Gastrocnemius medialis (tissue), 4 donors: ENCODE results near the gene RAB40C. TPM values are rescaled to one million over a fixed set of nuclear protein-coding genes. Genes with fewer than 3 reads are reported as not detected.

ENCODE experiments used
- ATAC-seq, 2 donors: fragments of 150-250 bp; one replicate each; pipeline ENCODE4 v1.9.1; 2016
- DNase-seq, 2 donors: peaks; one replicate each; pipeline ENCODE4 v3.0.0-alpha.2; 2019
- H3K27ac ChIP-seq, 4 donors: fragments of 200-600 bp; sonication (generic); 1 replicate in 1 of 4; 2 replicates in 3 of 4; pipeline ENCODE4 v1.5.1; 2016 to 2018; ENCODE audit warnings: mild to moderate bottlenecking in 2 of 4, moderate library complexity in 1 of 4
- H3K27me3 ChIP-seq, 3 donors: fragments of 200-600 bp; sonication (generic) in 2 of 3; 1 replicate in 1 of 3; 2 replicates in 2 of 3; pipeline versions ENCODE4 v1.5.1 to v1.6.0; 2016 to 2019; ENCODE audit warnings: mild to moderate bottlenecking in 1 of 3, moderate library complexity in 1 of 3
- H3K36me3 ChIP-seq, 2 donors: fragments of 200-600 bp; sonication (generic) in 1 of 2; one replicate each; pipeline ENCODE4 v1.5.1; 2017 to 2018
- H3K4me1 ChIP-seq, 2 donors: fragments of 200-600 bp; sonication (generic) in 1 of 2; one replicate each; pipeline ENCODE4 v1.5.1; 2016 to 2017; ENCODE audit warnings: mild to moderate bottlenecking in 2 of 2
- H3K4me3 ChIP-seq, 4 donors: fragments of 200-600 bp; sonication (generic) in 3 of 4; 1 replicate in 1 of 4; 2 replicates in 3 of 4; pipeline ENCODE4 v1.5.1; 2016 to 2019; ENCODE audit warnings: mild to moderate bottlenecking in 2 of 4
- H3K9me3 ChIP-seq, 3 donors: fragments of 200-600 bp; sonication (generic) in 2 of 3; 1 replicate in 1 of 3; 2 replicates in 2 of 3; pipeline ENCODE4 v1.5.1; 2016 to 2019
- CTCF ChIP-seq, 5 experiments: fragments of 450-650 bp in 3 of 5; fragments of 200-600 bp in 2 of 5; sonication (generic) in 2 of 5; IDR thresholded peaks in 4 of 5; conservative IDR thresholded peaks in 1 of 5; 1 replicate in 4 of 5; 2 replicates in 1 of 5; pipeline ENCODE4 v1.5.1; 2016 to 2019; ENCODE audit warnings: antibody characterized with exemption in 5 of 5, mild to moderate bottlenecking in 3 of 5, moderate library complexity in 3 of 5
- POLR2A ChIP-seq, 2 donors: fragments of 450-650 bp; IDR thresholded peaks; one replicate each; pipeline ENCODE4 v1.6.1; 2017; ENCODE audit warnings: antibody characterized with exemption in 2 of 2, mild to moderate bottlenecking in 2 of 2, moderate library complexity in 2 of 2
- in situ Hi-C, 4 donors: fragments of 200-750 bp; cut with MboI; loops; one replicate each; pipeline versions ENCODE4 v1.15.0 to v1.8.0; 2017; ENCODE audit warnings: low sequenced_read_pairs in 4 of 4
- intact Hi-C: fragments of 100-400 bp; cut with DNase I; formaldehyde crosslinking; loops from one replicate; pipeline ENCODE4 v1.15.1; 2023; ENCODE audit warnings: low total_unique reads
- total RNA-seq, 4 donors: library from RNA; depleted of rRNA; stranded (reverse); fragments of >200 nt; gene quantifications; one replicate each; pipeline versions ENCODE4 v1.1.0 to v1.2.3, GENCODE V29; 2016

RAB40C gene
- total RNA-seq, 4 donors from 2014 or later: 15.6 to 29.3 (median 21.4) TPM

- TF ChIP-seq CTCF (IDR thresholded peaks at IDR 0.05 in 4 of 5, conservative IDR thresholded peaks at IDR 0.05 in 1 of 5) (no peak), POLR2A (IDR thresholded peaks at IDR 0.05) (no peak)
- DNase-seq (no peak), ATAC-seq (no peak)
- no peak overlapping the region for H3K4me3 ChIP-seq
- H3K4me1 ChIP-seq: peaks cover 0 to 10% of the 10 kb centered on the region in 2 donors
- intact Hi-C loops (no loop called here), in situ Hi-C loops (no loop called here)
- H3K36me3 ChIP-seq: no peaks in the 10 kb centered on the region
- no peaks in the 10 kb centered on the region for H3K27me3 ChIP-seq
- no peaks in the 10 kb centered on the region for H3K9me3 ChIP-seq
- H3K27ac ChIP-seq: no peak overlapping the region
These were observed 72.2 kb downstream of the RAB40C start for GRCh38 chr16:662095-662494.

- TF ChIP-seq CTCF (IDR thresholded peaks at IDR 0.05 in 4 of 5, conservative IDR thresholded peaks at IDR 0.05 in 1 of 5) (no peak), POLR2A (IDR thresholded peaks at IDR 0.05) (no peak)
- Histone ChIP-seq H3K27ac (no peak overlapping the region), H3K36me3 (no peaks in the 10 kb centered on the region), H3K9me3 (no peaks in the 10 kb centered on the region), H3K4me1 (peaks cover 0 to 14% of the 10 kb centered on the region in 2 donors), H3K4me3 (no peak overlapping the region), H3K27me3 (no peaks in the 10 kb centered on the region)
- in situ Hi-C loops: no loop called here
- DNase-seq: no peak
- no peak for ATAC-seq
- intact Hi-C loops: no loop called here
These were observed 72.7 kb downstream of the RAB40C start for GRCh38 chr16:662597-662996.

- H3K4me1 ChIP-seq: peaks cover 7 to 18% of the 10 kb centered on the region in 2 donors
- no peaks in the 10 kb centered on the region for H3K9me3 ChIP-seq
- H3K4me3 ChIP-seq: no peak overlapping the region
- no peak for TF ChIP-seq CTCF (IDR thresholded peaks at IDR 0.05 in 4 of 5, conservative IDR thresholded peaks at IDR 0.05 in 1 of 5)
- TF ChIP-seq POLR2A (IDR thresholded peaks at IDR 0.05): no peak
- no peak overlapping the region for H3K27ac ChIP-seq
- no peaks in the 10 kb centered on the region for H3K27me3 ChIP-seq
- in situ Hi-C loops: no loop called here
- peaks cover 0 to 24% of the 10 kb centered on the region in 2 donors for H3K36me3 ChIP-seq
- intact Hi-C loops: no loop called here
- no peak for ATAC-seq
- no peak for DNase-seq
These were observed 76.7 kb downstream of the RAB40C start for GRCh38 chr16:666572-666971.

GRCh38 chr16:667113-667779 is 77.4 kb downstream of the RAB40C start:
- H3K27me3 ChIP-seq: no peaks in the 10 kb centered on the region
- intact Hi-C loops (no loop called here), in situ Hi-C loops (no loop called here)
- no peaks in the 10 kb centered on the region for H3K9me3 ChIP-seq
- ATAC-seq: no peak
- peaks cover 7 to 18% of the 10 kb centered on the region in 2 donors for H3K4me1 ChIP-seq
- H3K27ac ChIP-seq: peak overlapping the region; percentile 79 to 97 (median 92)
- no peak for DNase-seq
- peak overlapping the region in 2 of 4 donors; percentile 78 to 86 for H3K4me3 ChIP-seq
- peaks cover 0 to 30% of the 10 kb centered on the region in 2 donors for H3K36me3 ChIP-seq
- TF ChIP-seq POLR2A (IDR thresholded peaks at IDR 0.05) (no peak), CTCF (IDR thresholded peaks at IDR 0.05 in 4 of 5, conservative IDR thresholded peaks at IDR 0.05 in 1 of 5) (no peak)
